RWPE2 (cell line): ENCODE data around the gene GID4.

ENCODE experiments used
- ATAC-seq: fragments of 200-7000 bp; cut with Tn5 transposase; 3 replicates; pipeline ENCODE4 v1.9.1; 2021; ENCODE audit warnings: low read depth
- DNase-seq: peaks from one replicate; pipeline ENCODE4 v3.0.0-alpha.2; 2020; ENCODE audit warnings: low spot score
- H3K27ac ChIP-seq: fragments of 450-650 bp; 2 replicates; pipeline ENCODE4 v1.5.1; 2017; ENCODE audit warnings: mild to moderate bottlenecking; ENCODE audit not compliant: poor library complexity, severe bottlenecking
- H3K27me3 ChIP-seq: fragments of 250-450 bp; sonication (Bioruptor Pico); 2 replicates; pipeline ENCODE4 v1.5.1; 2021; ENCODE audit warnings: mild to moderate bottlenecking, moderate library complexity; ENCODE audit not compliant: insufficient read depth, poor library complexity, severe bottlenecking
- H3K36me3 ChIP-seq: fragments of 250-450 bp; sonication (Bioruptor Pico); 2 replicates; pipeline ENCODE4 v1.5.1; 2020; ENCODE audit warnings: low read depth, mild to moderate bottlenecking, moderate library complexity
- H3K4me1 ChIP-seq: fragments of 250-450 bp; sonication (Bioruptor Pico); 2 replicates; pipeline ENCODE4 v1.5.1; 2021; ENCODE audit warnings: mild to moderate bottlenecking, moderate library complexity; ENCODE audit not compliant: insufficient read depth, poor library complexity, severe bottlenecking
- H3K4me3 ChIP-seq: fragments of 250-450 bp; sonication (Bioruptor Pico); 2 replicates; pipeline ENCODE4 v1.5.1; 2021; ENCODE audit warnings: mild to moderate bottlenecking, moderate library complexity; ENCODE audit not compliant: severe bottlenecking
- H3K9me3 ChIP-seq: fragments of 250-450 bp; sonication (Bioruptor Pico); 2 replicates; pipeline ENCODE4 v1.5.1; 2021; ENCODE audit warnings: mild to moderate bottlenecking, moderate library complexity; ENCODE audit not compliant: severe bottlenecking
- TF ChIP-seq, protein P1 (sequence below): fragments of 450-650 bp; IDR thresholded peaks from one replicate; pipeline ENCODE4 v1.5.1; 2017; ENCODE audit warnings: mild to moderate bottlenecking, moderate library complexity; ENCODE audit not compliant: poor library complexity, severe bottlenecking

The GID4 gene

DNA sequence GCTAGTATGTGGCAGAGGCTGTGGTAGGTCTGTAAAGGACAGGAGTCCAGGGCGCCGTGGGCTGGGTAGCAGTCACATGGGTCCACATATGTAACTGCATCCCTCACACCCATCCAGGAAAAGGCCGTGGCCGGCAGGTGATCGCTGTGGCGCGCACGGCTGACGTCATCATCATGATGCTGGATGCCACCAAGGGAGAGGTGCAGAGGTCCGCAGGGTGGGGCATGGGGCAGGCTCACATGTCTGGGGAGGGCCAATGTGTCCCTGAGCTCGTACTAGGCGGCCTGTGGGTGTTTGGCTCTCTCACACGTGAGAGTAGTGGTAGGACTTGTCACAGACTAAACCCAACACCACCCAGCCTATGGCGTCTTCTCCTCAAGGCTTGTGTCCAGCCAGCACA, 60.3 kb downstream of the GID4 start:
- TF ChIP-seq, protein P1, sequence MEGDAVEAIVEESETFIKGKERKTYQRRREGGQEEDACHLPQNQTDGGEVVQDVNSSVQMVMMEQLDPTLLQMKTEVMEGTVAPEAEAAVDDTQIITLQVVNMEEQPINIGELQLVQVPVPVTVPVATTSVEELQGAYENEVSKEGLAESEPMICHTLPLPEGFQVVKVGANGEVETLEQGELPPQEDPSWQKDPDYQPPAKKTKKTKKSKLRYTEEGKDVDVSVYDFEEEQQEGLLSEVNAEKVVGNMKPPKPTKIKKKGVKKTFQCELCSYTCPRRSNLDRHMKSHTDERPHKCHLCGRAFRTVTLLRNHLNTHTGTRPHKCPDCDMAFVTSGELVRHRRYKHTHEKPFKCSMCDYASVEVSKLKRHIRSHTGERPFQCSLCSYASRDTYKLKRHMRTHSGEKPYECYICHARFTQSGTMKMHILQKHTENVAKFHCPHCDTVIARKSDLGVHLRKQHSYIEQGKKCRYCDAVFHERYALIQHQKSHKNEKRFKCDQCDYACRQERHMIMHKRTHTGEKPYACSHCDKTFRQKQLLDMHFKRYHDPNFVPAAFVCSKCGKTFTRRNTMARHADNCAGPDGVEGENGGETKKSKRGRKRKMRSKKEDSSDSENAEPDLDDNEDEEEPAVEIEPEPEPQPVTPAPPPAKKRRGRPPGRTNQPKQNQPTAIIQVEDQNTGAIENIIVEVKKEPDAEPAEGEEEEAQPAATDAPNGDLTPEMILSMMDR = no peak
- Histone ChIP-seq H3K4me3 (no peak overlapping the region), H3K27ac (no peak overlapping the region), H3K27me3 (no peaks in the 10 kb centered on the region), H3K9me3 (no peaks in the 10 kb centered on the region), H3K4me1 (no peaks in the 10 kb centered on the region), H3K36me3 (peaks cover 18% of the 10 kb centered on the region)
- DNase-seq (peak; percentile 58), ATAC-seq (no peak)

DNA sequence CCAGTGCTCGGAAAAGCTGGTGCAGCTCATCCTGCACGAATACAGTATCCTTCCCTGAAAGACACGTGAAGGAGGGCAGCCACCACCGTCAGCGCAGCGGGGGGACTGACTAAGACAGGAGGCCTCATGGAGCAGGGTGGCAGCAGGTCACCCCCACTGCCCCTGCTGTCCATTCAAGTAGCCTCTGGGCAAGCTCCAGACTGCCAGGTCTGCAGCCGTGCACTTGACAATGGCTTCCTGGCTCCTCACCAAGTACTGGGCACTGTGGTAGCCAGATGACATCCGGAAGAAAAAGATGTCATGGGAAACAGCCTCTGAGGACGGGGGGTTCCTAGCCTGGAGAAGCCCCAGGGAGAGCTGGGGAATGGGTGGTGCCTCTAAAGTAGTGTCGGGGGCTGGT, 61.4 kb downstream of the GID4 start:
- Histone ChIP-seq H3K4me3 (no peak overlapping the region), H3K36me3 (peaks cover 16% of the 10 kb centered on the region), H3K9me3 (no peaks in the 10 kb centered on the region), H3K27ac (no peak overlapping the region), H3K27me3 (no peaks in the 10 kb centered on the region), H3K4me1 (no peaks in the 10 kb centered on the region)
- no peak for DNase-seq
- ATAC-seq = no peak
- TF ChIP-seq, protein P1 = no peak

DNA sequence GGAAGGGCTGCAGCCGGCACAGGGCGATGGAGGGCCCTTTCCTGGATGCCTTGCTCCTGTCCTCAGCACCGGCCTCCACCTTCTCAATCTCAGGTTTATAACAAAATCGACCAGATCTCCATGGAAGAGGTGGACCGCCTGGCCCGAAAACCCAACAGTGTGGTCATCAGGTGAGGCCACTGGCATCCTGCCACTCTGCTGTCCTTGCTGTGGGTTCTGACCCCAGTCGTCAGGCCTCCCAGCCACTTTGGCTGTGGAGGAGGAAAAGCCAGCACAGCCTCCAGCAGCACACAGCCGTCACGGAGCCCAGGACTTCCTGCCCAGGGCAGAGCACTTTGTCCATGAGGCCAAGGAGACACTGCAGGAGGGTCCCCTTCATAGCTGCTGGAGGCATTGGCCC, 62.6 kb downstream of the GID4 start:
- Histone ChIP-seq H3K27me3 (no peaks in the 10 kb centered on the region), H3K36me3 (peaks cover 16% of the 10 kb centered on the region), H3K4me3 (no peak overlapping the region), H3K9me3 (no peaks in the 10 kb centered on the region), H3K4me1 (no peaks in the 10 kb centered on the region), H3K27ac (no peak overlapping the region)
- DNase-seq = no peak
- TF ChIP-seq, protein P1 = no peak
- ATAC-seq = no peak

DNA sequence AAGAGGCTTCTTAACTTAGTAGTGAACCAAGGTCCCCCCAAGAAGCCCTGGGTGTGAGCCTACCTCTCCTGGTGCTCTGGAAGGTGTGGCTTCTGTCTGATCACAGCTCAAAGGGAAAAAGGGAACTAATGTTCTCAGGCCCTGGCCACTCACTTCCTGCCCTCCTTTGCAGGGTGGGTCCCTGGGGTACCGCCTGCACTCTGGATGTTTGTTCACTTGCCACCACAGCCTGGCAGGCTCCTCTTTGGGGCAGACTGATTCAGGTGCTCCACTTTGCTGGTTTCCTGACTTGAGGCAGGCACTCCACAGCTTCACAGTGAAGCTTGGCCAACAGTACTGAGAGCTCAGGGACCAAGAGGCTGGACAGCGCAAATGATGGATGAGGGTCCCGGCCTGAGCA, 63.4 kb downstream of the GID4 start:
- H3K4me3 ChIP-seq = no peak overlapping the region
- H3K27me3 ChIP-seq = no peaks in the 10 kb centered on the region
- no peak overlapping the region for H3K27ac ChIP-seq
- peaks cover 15% of the 10 kb centered on the region for H3K36me3 ChIP-seq
- DNase-seq (no peak), ATAC-seq (no peak)
- H3K9me3 ChIP-seq = no peaks in the 10 kb centered on the region
- no peaks in the 10 kb centered on the region for H3K4me1 ChIP-seq
- TF ChIP-seq, protein P1 = no peak

DNA sequence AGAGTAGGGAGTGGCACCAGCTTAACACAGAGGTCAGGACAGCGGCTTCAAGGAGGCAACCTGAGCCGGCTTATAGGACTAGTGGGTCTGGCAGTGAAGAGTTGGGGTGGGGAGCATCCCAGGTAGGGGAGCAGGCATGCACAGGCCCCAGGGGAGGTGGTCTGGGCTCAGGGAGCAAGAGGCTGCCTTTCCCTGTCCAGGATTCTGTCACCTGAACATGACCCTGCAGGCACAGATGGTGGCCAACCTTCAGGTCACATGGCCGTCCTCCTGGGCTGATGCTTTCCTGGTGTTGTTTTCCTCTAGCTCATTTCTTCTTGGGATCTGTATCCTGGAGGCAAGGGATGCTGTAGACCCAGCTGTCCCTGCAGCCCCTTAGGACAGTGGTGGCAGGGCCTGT, 65.8 kb downstream of the GID4 start:
- Histone ChIP-seq H3K36me3 (no peaks in the 10 kb centered on the region; the same call in 1 of the 2 replicates), H3K4me3 (no peak overlapping the region), H3K9me3 (no peaks in the 10 kb centered on the region), H3K4me1 (no peaks in the 10 kb centered on the region), H3K27me3 (no peaks in the 10 kb centered on the region), H3K27ac (no peak overlapping the region)
- DNase-seq = no peak
- no peak for ATAC-seq
- TF ChIP-seq, protein P1 = no peak
